SU-DHL-6 (cell line): ENCODE measurements around the gene OSGEP.

Experiments used
- H2AFZ ChIP-seq: fragments of 200-600 bp; sonication (generic); 2 replicates; pipeline ENCODE4 v1.6.1; 2014; ENCODE audit warnings: low read depth, mild to moderate bottlenecking, moderate library complexity, mixed read lengths, antibody characterized with exemption, low read length; ENCODE audit not compliant: severe bottlenecking
- H3F3A ChIP-seq: fragments of 200-600 bp; shearing (Covaris generic); 2 replicates; pipeline ENCODE4 v1.6.0; 2016; ENCODE audit warnings: antibody characterized with exemption, mild to moderate bottlenecking; ENCODE audit not compliant: insufficient read depth
- H3K27ac ChIP-seq: fragments of 200-600 bp; sonication (generic); 2 replicates; pipeline ENCODE4 v1.5.1; 2016; ENCODE audit warnings: low read depth, mild to moderate bottlenecking, low read length, moderate library complexity, mixed read lengths
- H3K27me3 ChIP-seq: fragments of 200-600 bp; sonication (generic), shearing (Covaris generic); 2 replicates; pipeline ENCODE4 v1.6.0; 2014; ENCODE audit warnings: mild to moderate bottlenecking, low read length
- H3K36me3 ChIP-seq: fragments of 200-600 bp; sonication (generic); 2 replicates; pipeline ENCODE4 v1.6.1; 2014; ENCODE audit warnings: mild to moderate bottlenecking, low read length, mixed read lengths
- H3K4me2 ChIP-seq: fragments of 300-600, 200-600 bp; shearing (Covaris generic), sonication (generic); 2 replicates; pipeline ENCODE4 v1.6.0; 2014; ENCODE audit warnings: low read length, low read depth, mild to moderate bottlenecking; ENCODE audit not compliant: poor library complexity, severe bottlenecking
- H3K4me3 ChIP-seq: fragments of 200-600 bp; sonication (generic); 2 replicates; pipeline ENCODE4 v1.5.1; 2014; ENCODE audit warnings: antibody characterized with exemption, low read length, mild to moderate bottlenecking, mixed read lengths; ENCODE audit not compliant: insufficient read depth, poor library complexity, severe bottlenecking
- H3K79me2 ChIP-seq: fragments of 200-600 bp; sonication (generic); 2 replicates; pipeline ENCODE4 v1.6.1; 2014; ENCODE audit warnings: mild to moderate bottlenecking, low read length, moderate library complexity; ENCODE audit not compliant: insufficient read depth
- H3K9ac ChIP-seq: fragments of 200-600 bp; sonication (generic); 2 replicates; pipeline ENCODE4 v1.7.0; 2014; ENCODE audit warnings: mild to moderate bottlenecking, low read length
- H3K9me2 ChIP-seq: fragments of 200-600 bp; sonication (generic); replicated peaks from 2 replicates; pipeline ENCODE4 v1.6.1; 2014; ENCODE audit warnings: low read length; ENCODE audit not compliant: insufficient read depth
- H3K9me3 ChIP-seq: fragments of 200-600 bp; sonication (generic); 2 replicates; pipeline ENCODE4 v1.6.1; 2014; ENCODE audit warnings: low read length, mixed read lengths; ENCODE audit not compliant: insufficient read depth
- H4K20me1 ChIP-seq: fragments of 200-600 bp; sonication (generic); 2 replicates; pipeline ENCODE4 v1.6.1; 2014; ENCODE audit warnings: low read depth, mild to moderate bottlenecking, antibody characterized with exemption, low read length, moderate library complexity, mixed read lengths
- EZH2phosphoT487 ChIP-seq: fragments of 200-600 bp; sonication (generic), shearing (Covaris generic); conservative IDR thresholded peaks from 2 replicates; pipeline ENCODE4 v1.6.1; 2018; ENCODE audit warnings: mild to moderate bottlenecking, antibody characterized with exemption, low read length, moderate library complexity, mixed read lengths
- TF ChIP-seq, protein P1 (sequence below): fragments of 200-600 bp; sonication (generic); IDR thresholded peaks from one replicate; pipeline ENCODE4 v1.5.1; 2017; ENCODE audit warnings: antibody characterized with exemption, mild to moderate bottlenecking, low read length, moderate library complexity; ENCODE audit not compliant: insufficient read depth, poor library complexity, severe bottlenecking

Gene OSGEP

DNA sequence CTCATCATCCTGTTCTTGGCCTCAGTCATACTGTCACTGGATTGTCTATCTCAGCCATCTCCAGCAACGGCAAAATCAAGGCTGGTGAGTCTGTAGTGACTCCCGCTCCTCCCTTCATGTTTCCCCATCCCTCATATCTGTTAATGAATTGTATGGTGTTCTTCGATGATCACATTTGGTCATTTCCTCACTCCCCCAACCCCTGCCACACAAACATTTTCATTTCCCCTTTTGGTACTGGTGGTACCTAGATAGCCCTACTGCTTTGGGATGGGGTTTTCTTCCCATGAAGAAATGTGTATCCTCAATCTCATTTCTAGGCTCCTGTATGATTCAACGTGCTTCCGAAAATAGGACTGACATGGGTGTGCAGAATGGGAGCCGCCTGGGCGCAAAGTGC is 15.9 kb downstream of the OSGEP start:
- Histone ChIP-seq H3F3A (no peaks in the 10 kb centered on the region), H3K4me2 (no peak overlapping the region), H4K20me1 (no peaks in the 10 kb centered on the region), H3K9me3 (no peaks in the 10 kb centered on the region), H3K27ac (no peak overlapping the region), H3K9me2 (no peaks in the 10 kb centered on the region), H3K36me3 (no peaks in the 10 kb centered on the region), H3K4me3 (no peak overlapping the region), H3K9ac (no peak overlapping the region), H2AFZ (no peak overlapping the region), H3K27me3 (no peaks in the 10 kb centered on the region), H3K79me2 (no peaks in the 10 kb centered on the region)
- TF ChIP-seq, protein P1, sequence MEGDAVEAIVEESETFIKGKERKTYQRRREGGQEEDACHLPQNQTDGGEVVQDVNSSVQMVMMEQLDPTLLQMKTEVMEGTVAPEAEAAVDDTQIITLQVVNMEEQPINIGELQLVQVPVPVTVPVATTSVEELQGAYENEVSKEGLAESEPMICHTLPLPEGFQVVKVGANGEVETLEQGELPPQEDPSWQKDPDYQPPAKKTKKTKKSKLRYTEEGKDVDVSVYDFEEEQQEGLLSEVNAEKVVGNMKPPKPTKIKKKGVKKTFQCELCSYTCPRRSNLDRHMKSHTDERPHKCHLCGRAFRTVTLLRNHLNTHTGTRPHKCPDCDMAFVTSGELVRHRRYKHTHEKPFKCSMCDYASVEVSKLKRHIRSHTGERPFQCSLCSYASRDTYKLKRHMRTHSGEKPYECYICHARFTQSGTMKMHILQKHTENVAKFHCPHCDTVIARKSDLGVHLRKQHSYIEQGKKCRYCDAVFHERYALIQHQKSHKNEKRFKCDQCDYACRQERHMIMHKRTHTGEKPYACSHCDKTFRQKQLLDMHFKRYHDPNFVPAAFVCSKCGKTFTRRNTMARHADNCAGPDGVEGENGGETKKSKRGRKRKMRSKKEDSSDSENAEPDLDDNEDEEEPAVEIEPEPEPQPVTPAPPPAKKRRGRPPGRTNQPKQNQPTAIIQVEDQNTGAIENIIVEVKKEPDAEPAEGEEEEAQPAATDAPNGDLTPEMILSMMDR: no peak
- no peak for TF ChIP-seq EZH2phosphoT487

DNA sequence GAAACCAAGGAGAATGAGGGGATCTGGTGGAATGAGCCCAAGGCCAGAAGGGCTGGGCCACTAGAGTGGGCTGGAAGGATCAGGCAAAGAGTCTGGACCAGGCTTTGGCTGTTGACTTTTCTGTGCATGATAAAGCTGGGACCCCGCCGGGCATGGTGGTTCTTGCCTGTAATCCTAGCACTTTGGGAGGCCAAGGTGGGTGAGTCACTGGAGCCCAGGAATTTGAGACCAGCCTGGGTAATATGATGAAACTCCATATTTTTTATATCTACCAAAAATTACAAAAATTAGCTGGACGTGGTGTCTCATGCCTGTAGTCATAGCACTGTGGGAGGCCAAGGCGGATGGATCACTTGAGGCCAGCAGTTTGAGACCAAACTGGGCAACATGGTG is 18.3 kb downstream of the OSGEP start:
- no peak for TF ChIP-seq EZH2phosphoT487
- TF ChIP-seq, protein P1: no peak
- no peak overlapping the region for H3K27ac ChIP-seq
- H3K9me3 ChIP-seq: no peaks in the 10 kb centered on the region
- H3K79me2 ChIP-seq: no peaks in the 10 kb centered on the region
- no peaks in the 10 kb centered on the region for H4K20me1 ChIP-seq
- no peaks in the 10 kb centered on the region for H3K27me3 ChIP-seq
- no peak overlapping the region for H3K4me2 ChIP-seq
- H3F3A ChIP-seq: no peaks in the 10 kb centered on the region
- no peaks in the 10 kb centered on the region for H3K36me3 ChIP-seq
- no peak overlapping the region for H2AFZ ChIP-seq
- H3K9ac ChIP-seq: no peak overlapping the region
- no peaks in the 10 kb centered on the region for H3K9me2 ChIP-seq
- H3K4me3 ChIP-seq: no peak overlapping the region

GRCh38 chr14:20435582-20436362 is 18.8 kb downstream of the OSGEP start, which contains the start of gene KLHL33:
Gene KLHL33, minus strand, starts transcription at chr14:20436166. Its CDS starts 355 bp downstream, at chr14:20435811.
- no peaks in the 10 kb centered on the region for H4K20me1 ChIP-seq
- no peak within 1 kb of the TSS for H3K27ac ChIP-seq
- H2AFZ ChIP-seq: no peak within 1 kb of the TSS
- H3K9ac ChIP-seq: no peak within 1 kb of the TSS
- H3K9me3 ChIP-seq: no peaks in the 10 kb centered on the region
- TF ChIP-seq EZH2phosphoT487: no peak
- TF ChIP-seq, protein P1: no peak
- H3F3A ChIP-seq: no peaks in the 10 kb centered on the region
- H3K79me2 ChIP-seq: no peaks in the 10 kb centered on the region
- no peaks in the 10 kb centered on the region for H3K9me2 ChIP-seq
- no peak within 1 kb of the TSS for H3K4me3 ChIP-seq
- H3K27me3 ChIP-seq: no peaks in the 10 kb centered on the region
- H3K4me2 ChIP-seq: no peak within 1 kb of the TSS
- H3K36me3 ChIP-seq: no peaks in the 10 kb centered on the region
